CD14-positive monocyte (primary cell): ENCODE measurements around the gene RHOH. TPM values are rescaled to one million over a fixed set of nuclear protein-coding genes. Genes with fewer than 3 reads are reported as not detected.

ENCODE experiments used
- DNase-seq, 3 donors: peaks; one replicate each; pipeline ENCODE4 v3.0.0-alpha.2; 2011 to 2022
- H2AFZ ChIP-seq: 2 replicates; pipeline ENCODE4 v1.6.0; 2012; ENCODE audit warnings: mild to moderate bottlenecking, low read depth, low read length, inconsistent platforms; ENCODE audit not compliant: insufficient read depth, poor library complexity, severe bottlenecking
- H3K27ac ChIP-seq, 2 donors: 1 replicate in 1 of 2; 2 replicates in 1 of 2; pipeline ENCODE4 v1.5.1; 2012 to 2013; ENCODE audit warnings: low read length in 2 of 2, control low read depth in 1 of 2, inconsistent platforms in 1 of 2, low read depth in 1 of 2, mild to moderate bottlenecking in 1 of 2
- H3K27me3 ChIP-seq, 2 donors: one replicate each; pipeline versions ENCODE4 v1.6.0 to v1.6.1; 2011 to 2013; ENCODE audit warnings: low read length in 2 of 2; ENCODE audit not compliant: control insufficient read depth in 2 of 2, insufficient read depth in 2 of 2
- H3K36me3 ChIP-seq, 2 donors: replicated peaks in 1 of 2; 1 replicate in 1 of 2; 2 replicates in 1 of 2; pipeline versions ENCODE4 v1.5.1 to v1.6.1; 2012 to 2013; ENCODE audit warnings: low read length in 2 of 2, control low read depth in 1 of 2, inconsistent platforms in 1 of 2, mild to moderate bottlenecking in 1 of 2; ENCODE audit not compliant: insufficient read depth in 2 of 2, control insufficient read depth in 1 of 2
- H3K4me1 ChIP-seq, 2 donors: 1 replicate in 1 of 2; 2 replicates in 1 of 2; pipeline versions ENCODE4 v1.5.1 to v1.6.1; 2012 to 2013; ENCODE audit warnings: low read length in 2 of 2, control low read depth in 1 of 2, inconsistent platforms in 1 of 2, mild to moderate bottlenecking in 1 of 2, moderate library complexity in 1 of 2; ENCODE audit not compliant: insufficient read depth in 2 of 2, control insufficient read depth in 1 of 2
- H3K4me2 ChIP-seq: replicated peaks from 2 replicates; pipeline ENCODE3; 2012; ENCODE audit warnings: low read length, moderate library complexity, mild to moderate bottlenecking; ENCODE audit not compliant: poor library complexity, severe bottlenecking; ENCODE audit errors: extremely low read depth
- H3K4me3 ChIP-seq, 3 experiments: fragments of 200-600 bp in 1 of 3; sonication (generic) in 1 of 3; replicated peaks in 1 of 3; 1 replicate in 2 of 3; 2 replicates in 1 of 3; pipeline ENCODE4 v1.5.1; 2011 to 2013; ENCODE audit warnings: low read length in 3 of 3, mild to moderate bottlenecking in 3 of 3, control low read depth in 2 of 3, low read depth in 2 of 3, inconsistent platforms in 1 of 3, moderate library complexity in 1 of 3
- H3K79me2 ChIP-seq: 2 replicates; pipeline ENCODE4 v1.6.0; 2012; ENCODE audit warnings: mild to moderate bottlenecking, control low read depth, inconsistent platforms, low read length, moderate library complexity; ENCODE audit not compliant: insufficient read depth
- H3K9ac ChIP-seq: 2 replicates; pipeline ENCODE4 v1.6.0; 2017; ENCODE audit warnings: low read length, mild to moderate bottlenecking; ENCODE audit not compliant: insufficient read depth, poor library complexity, severe bottlenecking
- H3K9me3 ChIP-seq, 2 donors: replicated peaks in 1 of 2; 1 replicate in 1 of 2; 2 replicates in 1 of 2; pipeline versions ENCODE4 v1.5.1 to v1.6.1; 2012 to 2013; ENCODE audit warnings: low read length in 2 of 2, control low read depth in 1 of 2; ENCODE audit not compliant: control insufficient read depth in 1 of 2, insufficient read depth in 1 of 2
- H4K20me1 ChIP-seq: 2 replicates; pipeline ENCODE4 v1.6.0; 2012; ENCODE audit warnings: mild to moderate bottlenecking, low read length, control low read depth, moderate library complexity; ENCODE audit not compliant: insufficient read depth
- H3K27ac Mint-ChIP-seq, 7 donors: one replicate each; pipeline ENCODE4 v1.8.0; 2020; ENCODE audit warnings: mild to moderate bottlenecking in 7 of 7, mixed read lengths in 7 of 7, moderate library complexity in 6 of 7, inconsistent platforms in 2 of 7
- H3K27me3 Mint-ChIP-seq, 3 donors: one replicate each; pipeline ENCODE4 v1.8.0; 2021 to 2022; ENCODE audit warnings: low read depth in 3 of 3, mild to moderate bottlenecking in 3 of 3, mixed read lengths in 3 of 3, moderate library complexity in 3 of 3, inconsistent platforms in 1 of 3
- H3K36me3 Mint-ChIP-seq, 2 donors: one replicate each; pipeline ENCODE4 v1.8.0; 2020; ENCODE audit warnings: mixed read lengths in 2 of 2, inconsistent platforms in 1 of 2, mild to moderate bottlenecking in 1 of 2
- H3K4me1 Mint-ChIP-seq: one replicate; pipeline ENCODE4 v1.8.0; 2020; ENCODE audit warnings: mild to moderate bottlenecking, mixed read lengths
- H3K4me3 Mint-ChIP-seq, 2 donors: one replicate each; pipeline ENCODE4 v1.8.0; 2020; ENCODE audit warnings: mild to moderate bottlenecking in 2 of 2, mixed read lengths in 2 of 2, moderate library complexity in 1 of 2
- H3K9me3 Mint-ChIP-seq, 7 donors: one replicate each; pipeline ENCODE4 v1.8.0; 2020 to 2022; ENCODE audit warnings: mixed read lengths in 7 of 7, mild to moderate bottlenecking in 6 of 7, moderate library complexity in 6 of 7, inconsistent platforms in 2 of 7
- WGBS: methylation state at CpG from one replicate; pipeline ENCODE4 v1.1.5; 2013; ENCODE audit warnings: missing lambda C conversion rate; ENCODE audit not compliant: insufficient coverage; 5-methylcytosine and 5-hydroxymethylcytosine counted together
- intact Hi-C, 2 donors: fragments of 100-400 bp; cut with micrococcal nuclease; formaldehyde crosslinking; loops; one replicate each; pipeline versions ENCODE4 v1.15.0 to v1.15.1; 2023
- polyA plus RNA-seq, 3 donors: library from polyadenylated mRNA; depleted of rRNA in 1 of 3; unstranded in 2 of 3; stranded (reverse) in 1 of 3; fragments of 300-500 nt in 2 of 3; fragments of >200 nt in 1 of 3; fragmentation: Illumina TruSeq in 2 of 3; gene quantifications; 1 replicate in 2 of 3; 2 replicates in 1 of 3; pipeline ENCODE4 v1.2.3, GENCODE V29; 2012 to 2021
- TF ChIP-seq, protein P1 (sequence below): fragments of 200-600 bp; IDR thresholded peaks from one replicate; pipeline ENCODE4 v1.8.0; 2022; ENCODE audit warnings: antibody characterized with exemption, mild to moderate bottlenecking

RHOH gene
- polyA plus RNA-seq, 3 donors, result 0.16 to 1.4 (median 1.2) TPM

DNA sequence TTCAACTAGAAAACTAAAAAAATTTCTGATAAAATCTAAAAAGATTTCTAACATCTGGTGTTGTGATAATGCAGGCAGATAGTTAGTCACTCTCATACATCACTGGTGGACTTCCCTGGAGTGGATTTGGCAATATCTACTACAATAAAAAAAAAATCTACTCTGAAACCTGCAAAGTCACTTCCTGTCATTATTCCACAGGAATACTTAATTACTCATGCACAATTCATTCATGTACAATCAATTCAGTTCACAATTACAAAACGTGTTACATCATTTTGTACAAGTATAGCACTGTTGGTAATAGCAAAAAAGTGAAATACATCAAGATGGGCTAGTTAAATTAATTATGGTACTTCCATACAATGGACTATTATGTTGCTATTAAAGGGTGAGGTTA is 16.5 kb upstream of the RHOH start:
- no peaks in the 10 kb centered on the region for H4K20me1 ChIP-seq
- H3K36me3 ChIP-seq, result no peaks in the 10 kb centered on the region
- intact Hi-C loops, result no loop called here
- peaks cover 0 to 3% (median 0%) of the 10 kb centered on the region in 7 donors for H3K9me3 Mint-ChIP-seq
- no peak overlapping the region for H3K4me3 ChIP-seq
- peaks cover 26% of the 10 kb centered on the region for H3K4me1 Mint-ChIP-seq
- no peaks in the 10 kb centered on the region for H3K9me3 ChIP-seq
- TF ChIP-seq, protein P1, sequence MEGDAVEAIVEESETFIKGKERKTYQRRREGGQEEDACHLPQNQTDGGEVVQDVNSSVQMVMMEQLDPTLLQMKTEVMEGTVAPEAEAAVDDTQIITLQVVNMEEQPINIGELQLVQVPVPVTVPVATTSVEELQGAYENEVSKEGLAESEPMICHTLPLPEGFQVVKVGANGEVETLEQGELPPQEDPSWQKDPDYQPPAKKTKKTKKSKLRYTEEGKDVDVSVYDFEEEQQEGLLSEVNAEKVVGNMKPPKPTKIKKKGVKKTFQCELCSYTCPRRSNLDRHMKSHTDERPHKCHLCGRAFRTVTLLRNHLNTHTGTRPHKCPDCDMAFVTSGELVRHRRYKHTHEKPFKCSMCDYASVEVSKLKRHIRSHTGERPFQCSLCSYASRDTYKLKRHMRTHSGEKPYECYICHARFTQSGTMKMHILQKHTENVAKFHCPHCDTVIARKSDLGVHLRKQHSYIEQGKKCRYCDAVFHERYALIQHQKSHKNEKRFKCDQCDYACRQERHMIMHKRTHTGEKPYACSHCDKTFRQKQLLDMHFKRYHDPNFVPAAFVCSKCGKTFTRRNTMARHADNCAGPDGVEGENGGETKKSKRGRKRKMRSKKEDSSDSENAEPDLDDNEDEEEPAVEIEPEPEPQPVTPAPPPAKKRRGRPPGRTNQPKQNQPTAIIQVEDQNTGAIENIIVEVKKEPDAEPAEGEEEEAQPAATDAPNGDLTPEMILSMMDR, result no peak
- no peaks in the 10 kb centered on the region for H3K79me2 ChIP-seq
- no peak overlapping the region for H3K4me2 ChIP-seq
- H3K4me1 ChIP-seq, result peaks cover 13 to 29% of the 10 kb centered on the region in 2 donors
- no peak overlapping the region for H2AFZ ChIP-seq
- peaks cover 0 to 2% of the 10 kb centered on the region in 2 donors for H3K36me3 Mint-ChIP-seq
- H3K27ac ChIP-seq, result peak overlapping the region in 1 of 2 donors; percentile 48
- peaks cover 0 to 3% (median 0%) of the 10 kb centered on the region in 3 donors for H3K27me3 Mint-ChIP-seq
- H3K27me3 ChIP-seq, result no peaks in the 10 kb centered on the region
- peak overlapping the region in 6 of 7 donors; percentile 5 to 88 (median 24) for H3K27ac Mint-ChIP-seq
- peak; percentile 73 to 93 (median 87) for DNase-seq
- peak overlapping the region in 1 of 2 donors; percentile 15 for H3K4me3 Mint-ChIP-seq
- WGBS, result no CpG with 5 or more reads among the region's 1 CpG
- no peak overlapping the region for H3K9ac ChIP-seq

DNA sequence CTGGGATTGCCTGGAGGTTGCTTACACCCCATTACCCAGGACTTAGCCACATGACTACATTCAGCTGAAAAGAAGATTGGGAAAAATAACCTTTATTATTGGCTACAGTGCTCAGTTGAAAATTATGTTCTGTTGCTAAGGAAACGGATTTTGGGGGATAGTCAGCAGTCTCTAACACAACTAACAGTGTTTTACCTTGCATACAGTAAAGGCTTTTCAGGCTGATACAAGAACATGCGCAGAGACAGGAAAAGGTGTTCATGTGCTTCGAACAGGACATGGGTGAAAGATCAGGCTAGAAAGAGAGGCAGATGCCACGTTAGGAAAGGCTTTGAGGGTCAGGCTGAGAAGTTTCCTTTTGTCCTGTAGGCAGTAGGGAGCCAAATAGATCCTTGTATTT is 14.8 kb upstream of the RHOH start:
- Histone ChIP-seq H3K4me2 (no peak overlapping the region), H3K4me1 (peaks cover 16 to 29% of the 10 kb centered on the region in 2 donors), H2AFZ (no peak overlapping the region), H4K20me1 (no peaks in the 10 kb centered on the region), H3K9ac (no peak overlapping the region), H3K4me3 (no peak overlapping the region), H3K27me3 (no peaks in the 10 kb centered on the region), H3K9me3 (no peaks in the 10 kb centered on the region), H3K27ac (no peak overlapping the region), H3K36me3 (no peaks in the 10 kb centered on the region), H3K79me2 (no peaks in the 10 kb centered on the region)
- peaks cover 30% of the 10 kb centered on the region for H3K4me1 Mint-ChIP-seq
- H3K27me3 Mint-ChIP-seq, result peaks cover 0 to 3% (median 0%) of the 10 kb centered on the region in 3 donors
- 86% methylated on average over 3 of the region's 4 CpGs for WGBS
- H3K4me3 Mint-ChIP-seq, result no peak overlapping the region
- intact Hi-C loops, result no loop called here
- DNase-seq, result no peak
- TF ChIP-seq, protein P1, result no peak
- peak overlapping the region in 1 of 7 donors; percentile 50 for H3K27ac Mint-ChIP-seq
- H3K36me3 Mint-ChIP-seq, result peaks cover 0 to 2% of the 10 kb centered on the region in 2 donors
- no peaks in the 10 kb centered on the region for H3K9me3 Mint-ChIP-seq
